Endothelial cell of umbilical vein (primary cell): ENCODE data around the gene GGNBP2.

Experiments
- POLR2A ChIP-seq: IDR thresholded peaks from 2 replicates; pipeline ENCODE4 v1.6.1; 2012; ENCODE audit warnings: low read depth, mild to moderate bottlenecking, control low read depth, low read length
- TF ChIP-seq, protein P1 (sequence below), 2 donors: IDR thresholded peaks; 1 replicate in 1 of 2; 2 replicates in 1 of 2; pipeline ENCODE4 v1.5.1; 2011; ENCODE audit warnings: low read length in 2 of 2, mild to moderate bottlenecking in 2 of 2, moderate library complexity in 2 of 2, control low read depth in 1 of 2, inconsistent platforms in 1 of 2, low read depth in 1 of 2; ENCODE audit not compliant: insufficient read depth in 1 of 2; ENCODE audit errors: extremely low read depth in 1 of 2
- TF ChIP-seq, protein P2 (sequence below): IDR thresholded peaks from 2 replicates; pipeline ENCODE4 v1.6.1; 2011; ENCODE audit not compliant: insufficient read depth, insufficient read length

DNA sequence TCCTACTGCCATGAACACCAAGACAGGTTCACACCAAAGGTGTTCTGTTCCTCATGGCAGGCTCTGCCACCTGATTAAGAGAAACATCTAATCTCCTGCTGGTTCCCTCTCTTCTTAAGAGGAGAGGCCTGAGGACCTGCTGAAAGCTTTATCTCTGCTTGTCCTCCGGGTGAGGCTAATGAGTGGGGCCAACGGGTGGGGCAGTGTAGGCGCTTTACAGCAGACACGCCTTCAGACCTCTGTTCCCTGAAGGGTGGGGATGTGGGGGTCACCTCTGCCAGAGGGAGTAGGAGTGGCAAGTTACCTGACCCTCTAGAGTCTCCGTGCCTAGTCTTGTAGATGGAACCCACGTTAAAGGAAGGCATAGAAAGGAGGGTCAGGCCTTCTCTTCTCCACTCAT, 52.5 kb downstream of the GGNBP2 start:
- TF ChIP-seq, protein P1, sequence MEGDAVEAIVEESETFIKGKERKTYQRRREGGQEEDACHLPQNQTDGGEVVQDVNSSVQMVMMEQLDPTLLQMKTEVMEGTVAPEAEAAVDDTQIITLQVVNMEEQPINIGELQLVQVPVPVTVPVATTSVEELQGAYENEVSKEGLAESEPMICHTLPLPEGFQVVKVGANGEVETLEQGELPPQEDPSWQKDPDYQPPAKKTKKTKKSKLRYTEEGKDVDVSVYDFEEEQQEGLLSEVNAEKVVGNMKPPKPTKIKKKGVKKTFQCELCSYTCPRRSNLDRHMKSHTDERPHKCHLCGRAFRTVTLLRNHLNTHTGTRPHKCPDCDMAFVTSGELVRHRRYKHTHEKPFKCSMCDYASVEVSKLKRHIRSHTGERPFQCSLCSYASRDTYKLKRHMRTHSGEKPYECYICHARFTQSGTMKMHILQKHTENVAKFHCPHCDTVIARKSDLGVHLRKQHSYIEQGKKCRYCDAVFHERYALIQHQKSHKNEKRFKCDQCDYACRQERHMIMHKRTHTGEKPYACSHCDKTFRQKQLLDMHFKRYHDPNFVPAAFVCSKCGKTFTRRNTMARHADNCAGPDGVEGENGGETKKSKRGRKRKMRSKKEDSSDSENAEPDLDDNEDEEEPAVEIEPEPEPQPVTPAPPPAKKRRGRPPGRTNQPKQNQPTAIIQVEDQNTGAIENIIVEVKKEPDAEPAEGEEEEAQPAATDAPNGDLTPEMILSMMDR (IDR thresholded peaks at IDR 0.05; ENCODE audit: extremely low read depth in 1 of 2, insufficient read depth in 1 of 2, low read depth in 1 of 2, low read length in 2 of 2): no peak
- TF ChIP-seq, protein P2, sequence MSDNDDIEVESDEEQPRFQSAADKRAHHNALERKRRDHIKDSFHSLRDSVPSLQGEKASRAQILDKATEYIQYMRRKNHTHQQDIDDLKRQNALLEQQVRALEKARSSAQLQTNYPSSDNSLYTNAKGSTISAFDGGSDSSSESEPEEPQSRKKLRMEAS: no peak
- TF ChIP-seq POLR2A: no peak
